Rectal smooth muscle tissue (tissue), 1 donor: Measurements from ENCODE around the gene KIAA0232.

Source experiments
- H3K27ac ChIP-seq: one replicate; pipeline ENCODE4 v1.7.0; 2013; ENCODE audit warnings: low read depth, low read length, inconsistent platforms
- H3K27me3 ChIP-seq: one replicate; pipeline ENCODE4 v1.7.0; 2013; ENCODE audit warnings: low read length; ENCODE audit not compliant: control insufficient read depth, insufficient read depth
- H3K36me3 ChIP-seq: one replicate; pipeline ENCODE4 v1.7.0; 2013; ENCODE audit warnings: low read length; ENCODE audit not compliant: control insufficient read depth, insufficient read depth
- H3K4me1 ChIP-seq: one replicate; pipeline ENCODE4 v1.7.0; 2013; ENCODE audit warnings: low read length; ENCODE audit not compliant: control insufficient read depth, insufficient read depth
- H3K4me3 ChIP-seq: one replicate; pipeline ENCODE4 v1.7.0; 2013; ENCODE audit warnings: low read length
- H3K9ac ChIP-seq: one replicate; pipeline ENCODE4 v1.7.0; 2013; ENCODE audit warnings: low read length

The KIAA0232 gene

DNA sequence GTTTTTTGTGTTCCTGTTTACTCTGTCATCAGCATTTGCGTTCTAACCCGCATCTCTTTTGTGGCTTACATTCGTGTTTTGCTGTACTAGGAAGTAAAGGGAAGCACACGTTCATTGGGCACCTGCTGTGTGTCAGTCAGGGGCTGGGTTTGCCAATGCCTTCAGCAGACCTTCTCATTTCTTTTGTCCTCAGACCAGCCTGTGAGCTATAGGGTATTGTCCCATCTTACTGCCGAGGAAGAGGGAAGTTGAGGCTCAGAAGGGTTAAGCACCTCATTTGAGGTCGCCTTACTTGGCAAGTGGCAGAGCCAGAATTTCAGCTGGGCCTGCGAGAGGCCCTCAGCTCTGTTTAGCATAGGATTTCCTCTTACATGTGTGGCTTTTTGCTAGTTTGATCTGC lies 135.8 kb downstream of the KIAA0232 start:
- Histone ChIP-seq H3K36me3 (no peaks in the 10 kb centered on the region), H3K4me3 (no peak overlapping the region), H3K27ac (no peak overlapping the region), H3K27me3 (no peaks in the 10 kb centered on the region), H3K4me1 (peaks cover 9% of the 10 kb centered on the region), H3K9ac (no peak overlapping the region)

DNA sequence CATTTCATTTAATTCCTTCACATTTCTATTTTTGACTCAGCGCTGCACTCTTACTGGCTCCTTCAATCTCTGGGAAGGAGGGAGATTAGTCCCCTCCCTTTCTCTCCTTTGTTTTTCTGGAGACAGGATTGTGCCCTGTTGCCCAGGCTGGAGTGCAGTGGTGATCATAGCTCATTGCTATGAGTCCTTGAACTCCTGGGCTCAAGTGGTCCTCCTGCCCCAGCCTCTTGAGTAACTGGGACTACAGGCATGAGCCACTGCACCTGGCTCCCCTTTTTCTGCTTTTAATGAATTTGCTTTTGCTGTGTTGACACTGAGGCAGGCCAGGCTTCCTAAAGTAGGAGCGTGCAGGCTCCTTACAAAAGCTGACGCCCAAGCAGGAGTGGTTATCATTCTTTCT lies 137.6 kb downstream of the KIAA0232 start:
- peaks cover 12% of the 10 kb centered on the region for H3K36me3 ChIP-seq
- H3K4me1 ChIP-seq = peaks cover 9% of the 10 kb centered on the region
- H3K9ac ChIP-seq = no peak overlapping the region
- no peak overlapping the region for H3K4me3 ChIP-seq
- no peak overlapping the region for H3K27ac ChIP-seq
- H3K27me3 ChIP-seq = no peaks in the 10 kb centered on the region

DNA sequence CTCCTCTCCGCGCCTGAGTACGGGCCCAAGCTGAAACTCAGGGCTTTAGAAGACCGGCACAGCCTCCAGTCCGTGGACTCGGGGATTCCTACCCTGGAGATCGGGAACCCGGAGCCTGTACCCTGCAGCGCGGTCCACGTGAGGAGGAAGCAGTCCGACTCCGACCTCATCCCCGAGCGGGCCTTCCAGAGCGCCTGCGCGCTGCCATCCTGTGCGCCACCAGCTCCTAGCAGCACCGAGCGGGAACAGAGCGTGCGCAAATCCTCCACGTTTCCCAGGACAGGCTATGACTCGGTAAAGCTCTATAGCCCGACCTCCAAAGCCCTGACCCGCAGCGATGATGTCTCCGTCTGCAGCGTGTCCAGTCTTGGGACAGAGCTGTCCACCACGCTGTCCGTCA lies 141.0 kb downstream of the KIAA0232 start:
- Histone ChIP-seq H3K4me1 (no peaks in the 10 kb centered on the region), H3K27me3 (no peaks in the 10 kb centered on the region), H3K9ac (no peak overlapping the region), H3K27ac (no peak overlapping the region), H3K36me3 (peaks cover 17% of the 10 kb centered on the region), H3K4me3 (no peak overlapping the region)

DNA sequence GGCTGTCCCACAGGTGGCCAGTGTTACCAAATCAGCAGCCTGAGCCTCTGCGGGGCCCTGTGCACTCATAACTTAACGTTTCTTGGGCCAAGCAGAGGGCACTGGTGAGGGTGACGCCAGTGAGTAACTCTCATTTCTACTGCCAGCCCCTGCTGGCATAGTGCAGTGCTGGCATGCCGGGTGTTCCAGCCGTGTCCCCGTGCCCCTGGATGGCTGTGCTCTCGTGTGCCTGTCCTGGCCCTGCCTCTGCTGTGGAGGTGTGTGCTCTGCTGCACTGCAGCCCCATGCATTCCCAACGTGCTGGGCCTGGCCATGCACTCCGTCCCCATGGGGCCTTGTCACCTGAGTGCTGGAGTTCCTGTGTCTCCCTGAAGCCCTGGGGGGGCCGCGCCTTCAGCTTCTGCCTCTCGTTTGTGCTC lies 141.8 kb downstream of the KIAA0232 start:
- Histone ChIP-seq H3K27ac (no peak overlapping the region), H3K27me3 (no peaks in the 10 kb centered on the region), H3K36me3 (peaks cover 17% of the 10 kb centered on the region), H3K4me1 (no peaks in the 10 kb centered on the region), H3K4me3 (no peak overlapping the region), H3K9ac (no peak overlapping the region)

DNA sequence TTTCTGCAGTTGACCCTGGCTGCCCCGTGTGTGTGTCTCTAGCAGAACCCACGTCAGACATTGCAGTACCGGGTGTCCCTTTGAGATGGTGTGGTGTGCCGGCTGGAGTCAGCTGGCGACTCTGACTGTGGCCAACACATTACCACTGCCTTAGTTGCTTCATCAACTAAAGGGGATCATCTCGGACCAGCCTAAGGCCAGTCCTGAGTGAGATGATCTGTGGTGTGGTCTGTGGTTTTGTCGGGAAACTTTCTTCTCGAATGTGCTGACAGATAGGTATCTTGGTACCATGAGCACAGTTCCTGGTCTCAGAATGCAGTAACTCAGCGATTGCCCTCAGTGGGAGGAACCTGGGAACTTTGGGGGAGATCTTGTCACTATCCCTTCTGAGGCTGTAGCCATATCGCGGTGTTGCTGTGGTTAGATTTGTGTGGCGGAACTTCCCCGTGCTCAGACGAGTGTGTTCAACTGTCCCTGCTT lies 142.9 kb downstream of the KIAA0232 start:
- Histone ChIP-seq H3K36me3 (peaks cover 17% of the 10 kb centered on the region), H3K4me1 (no peaks in the 10 kb centered on the region), H3K27me3 (no peaks in the 10 kb centered on the region), H3K27ac (no peak overlapping the region), H3K4me3 (no peak overlapping the region), H3K9ac (no peak overlapping the region)

DNA sequence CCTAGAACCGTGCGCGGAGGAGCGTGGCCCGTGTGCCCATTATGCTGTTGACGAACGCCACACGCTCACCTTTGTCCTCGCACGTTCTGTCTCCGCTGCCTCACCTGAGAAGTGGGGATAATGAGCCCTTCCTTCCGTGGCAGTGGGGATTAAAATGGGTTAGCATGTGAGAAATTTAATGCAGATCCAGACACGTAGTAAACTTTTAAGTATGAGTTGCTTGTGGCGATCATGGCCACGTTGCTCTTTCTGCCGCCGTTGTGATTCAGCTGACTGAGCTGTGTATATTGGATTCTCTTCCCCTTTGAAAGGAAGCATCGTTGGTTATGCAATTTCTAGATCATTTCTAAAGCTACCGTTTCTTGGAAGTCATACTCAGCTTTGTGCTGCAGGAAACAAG lies 143.6 kb downstream of the KIAA0232 start:
- Histone ChIP-seq H3K4me1 (no peaks in the 10 kb centered on the region), H3K27ac (no peak overlapping the region), H3K9ac (no peak overlapping the region), H3K4me3 (no peak overlapping the region), H3K27me3 (no peaks in the 10 kb centered on the region), H3K36me3 (peaks cover 17% of the 10 kb centered on the region)

DNA sequence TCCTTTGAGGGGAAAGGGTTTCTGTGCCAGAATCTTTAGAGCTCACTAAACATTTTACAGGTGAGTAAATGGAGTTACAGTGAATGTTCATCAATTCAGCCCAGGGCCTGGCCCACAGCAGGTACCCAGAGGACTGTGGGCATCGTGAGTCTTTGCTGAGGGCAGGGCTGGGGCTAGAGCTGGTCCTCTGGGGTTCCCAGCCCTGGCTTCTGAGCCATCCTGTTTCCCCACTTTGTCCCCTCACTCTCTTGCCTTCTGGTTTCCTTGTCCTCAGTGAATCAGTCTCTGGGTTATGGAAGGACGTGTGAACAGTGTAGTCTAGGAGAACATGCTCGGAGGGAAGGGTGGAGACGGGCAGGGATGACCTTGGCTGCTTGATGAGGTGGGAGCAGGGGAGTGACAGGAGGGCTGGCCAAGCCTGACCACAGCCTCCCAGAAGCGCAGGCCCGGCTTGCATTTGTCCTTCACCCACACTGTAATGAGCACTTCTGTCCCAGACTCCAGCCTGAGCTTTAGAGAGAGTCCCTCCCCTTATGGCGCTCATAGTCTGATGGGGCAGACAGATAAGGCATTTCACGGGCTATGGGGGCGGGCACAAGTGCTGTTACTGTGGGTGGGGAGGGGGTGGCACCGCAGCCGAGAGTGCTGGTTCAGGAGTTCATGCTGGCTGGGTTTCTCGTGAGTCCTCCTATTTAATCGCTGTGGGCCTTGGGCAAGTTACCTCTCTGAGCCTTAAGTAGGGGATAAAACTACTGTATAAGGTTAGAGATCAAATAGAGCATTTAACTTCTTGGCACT lies 144.4 kb downstream of the KIAA0232 start:
- Histone ChIP-seq H3K9ac (no peak overlapping the region), H3K4me3 (no peak overlapping the region), H3K4me1 (no peaks in the 10 kb centered on the region), H3K36me3 (peaks cover 17% of the 10 kb centered on the region), H3K27me3 (no peaks in the 10 kb centered on the region), H3K27ac (peak overlapping the region; percentile 59)

DNA sequence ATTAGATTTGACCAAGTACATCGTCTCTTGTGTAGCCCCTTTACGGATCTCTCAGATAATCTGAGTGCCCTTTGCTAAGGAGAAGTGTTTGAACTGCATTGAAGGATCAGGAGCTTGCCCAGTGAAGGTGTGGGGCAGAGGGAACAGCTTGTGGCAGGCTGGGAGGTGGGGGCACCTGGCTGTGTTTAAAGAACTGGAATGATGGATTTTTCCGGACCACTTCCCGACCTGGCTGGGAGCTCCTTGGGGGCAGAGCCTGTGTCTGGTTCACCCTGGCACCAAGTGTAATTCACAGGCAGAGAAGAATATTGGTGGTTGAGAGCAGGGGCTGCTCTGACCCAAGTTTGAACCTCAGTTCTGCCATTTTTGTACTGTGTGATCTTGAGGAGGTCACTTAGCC lies 145.6 kb downstream of the KIAA0232 start:
- Histone ChIP-seq H3K4me1 (no peaks in the 10 kb centered on the region), H3K27ac (no peak overlapping the region), H3K9ac (no peak overlapping the region)

DNA sequence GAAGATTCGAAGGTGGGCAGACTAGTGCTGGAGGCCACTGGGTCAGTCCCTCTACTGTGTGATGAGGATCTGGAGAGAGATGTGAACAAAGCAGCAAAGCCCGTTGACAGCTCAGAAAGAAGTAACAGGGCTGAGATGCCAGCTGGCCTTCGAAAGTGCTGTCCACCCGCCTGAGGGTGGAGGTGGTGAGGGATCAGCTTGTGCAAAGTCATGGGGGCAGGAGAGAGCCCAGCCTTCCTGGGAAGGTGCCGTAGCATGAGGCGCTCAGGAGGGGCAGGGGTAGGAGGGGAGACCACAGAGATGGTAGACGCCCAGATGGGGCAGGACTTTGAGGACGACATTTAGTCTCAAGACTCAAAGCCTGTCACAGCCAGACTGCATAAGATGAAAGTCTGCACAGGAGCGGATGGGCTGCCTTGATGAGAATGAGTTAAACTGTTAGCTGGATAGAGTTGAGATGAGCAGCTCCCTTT lies 146.8 kb downstream of the KIAA0232 start:
- H3K4me3 ChIP-seq = no peak overlapping the region
- no peaks in the 10 kb centered on the region for H3K27me3 ChIP-seq
- no peaks in the 10 kb centered on the region for H3K4me1 ChIP-seq
- H3K27ac ChIP-seq = no peak overlapping the region
- H3K36me3 ChIP-seq = peaks cover 9% of the 10 kb centered on the region
- H3K9ac ChIP-seq = no peak overlapping the region

More for the DNA sequence above, 145.6 kb downstream of the KIAA0232 start:
- Histone ChIP-seq H3K27me3 (no peaks in the 10 kb centered on the region), H3K4me3 (no peak overlapping the region), H3K36me3 (peaks cover 17% of the 10 kb centered on the region)

DNA sequence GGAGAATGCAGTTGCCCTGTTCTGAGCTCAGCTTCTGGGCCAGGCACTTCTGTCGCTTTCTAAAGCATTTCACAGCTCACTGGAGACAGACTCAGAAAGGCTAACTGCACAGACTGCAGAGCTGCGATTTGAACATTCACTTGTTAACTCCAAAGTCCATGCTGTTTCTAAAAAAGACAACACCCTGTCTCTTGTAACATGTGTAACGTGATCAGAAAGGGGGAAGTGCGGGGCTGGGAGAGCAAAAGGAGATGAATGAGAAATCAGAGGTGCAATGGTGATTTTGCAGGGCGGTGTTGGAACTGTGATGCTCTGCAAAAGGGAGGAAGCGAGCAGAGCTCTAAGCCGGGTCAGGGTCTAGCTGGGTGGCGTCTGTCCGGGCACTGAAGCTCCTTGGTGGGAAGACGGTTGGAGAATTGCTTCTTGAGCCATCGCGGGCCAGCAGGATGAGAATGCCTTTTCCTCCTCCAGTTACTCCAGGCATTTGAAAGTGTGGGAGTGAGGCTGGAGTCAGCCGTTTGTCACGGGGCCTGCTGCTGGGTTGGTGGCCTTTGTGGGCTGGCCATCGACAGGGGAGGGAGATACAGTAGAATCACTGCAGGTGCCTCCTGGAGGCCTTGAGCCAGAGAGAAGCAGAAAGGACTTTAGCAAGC lies 147.4 kb downstream of the KIAA0232 start:
- Histone ChIP-seq H3K4me1 (no peaks in the 10 kb centered on the region), H3K9ac (no peak overlapping the region), H3K36me3 (peaks cover 4% of the 10 kb centered on the region), H3K27ac (no peak overlapping the region), H3K27me3 (no peaks in the 10 kb centered on the region), H3K4me3 (peak overlapping the region; percentile 12)

DNA sequence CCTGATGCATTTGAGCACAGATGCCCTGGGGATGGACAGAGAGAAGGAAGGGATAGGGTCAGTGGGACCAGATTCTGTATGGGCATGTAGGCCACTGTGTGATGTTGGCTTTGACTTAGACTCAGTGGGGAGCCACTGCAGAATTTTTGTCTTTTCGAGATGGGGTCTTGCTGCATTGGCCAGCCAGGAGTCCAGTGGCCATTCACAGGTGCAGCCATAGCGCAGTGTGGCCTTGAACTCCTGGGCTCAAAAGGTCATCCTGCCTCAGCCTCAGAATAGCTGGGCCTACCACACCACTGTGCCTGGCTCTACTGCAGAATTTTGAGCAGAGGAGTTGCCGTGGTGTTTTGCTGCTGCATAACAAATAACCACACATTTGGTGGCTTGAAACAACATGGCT lies 149.9 kb downstream of the KIAA0232 start:
- Histone ChIP-seq H3K9ac (no peak overlapping the region), H3K36me3 (no peaks in the 10 kb centered on the region), H3K4me3 (no peak overlapping the region), H3K27me3 (no peaks in the 10 kb centered on the region), H3K4me1 (no peaks in the 10 kb centered on the region), H3K27ac (no peak overlapping the region)

DNA sequence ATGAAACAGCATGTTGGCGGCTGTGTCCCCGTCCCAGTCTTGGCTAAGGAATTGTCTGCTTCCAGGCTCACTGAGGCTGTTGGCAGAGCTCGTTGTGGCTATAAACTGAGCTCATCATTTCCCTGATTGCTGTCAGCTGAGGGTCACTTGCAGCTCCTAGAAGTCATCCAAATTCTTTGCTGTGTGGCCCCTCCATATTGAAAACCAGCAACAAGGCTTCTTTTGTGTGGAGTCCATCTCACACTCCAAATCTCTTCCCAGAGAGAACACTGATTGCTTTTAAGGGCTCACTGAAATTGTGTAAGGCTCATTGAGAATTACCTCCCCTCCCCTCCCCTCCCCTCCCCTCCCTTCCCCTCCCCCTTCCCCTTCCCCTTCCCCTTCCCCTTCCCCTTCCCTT lies 150.4 kb downstream of the KIAA0232 start:
- H3K36me3 ChIP-seq = no peaks in the 10 kb centered on the region
- H3K4me3 ChIP-seq = no peak overlapping the region
- no peaks in the 10 kb centered on the region for H3K4me1 ChIP-seq
- H3K27me3 ChIP-seq = no peaks in the 10 kb centered on the region
- H3K27ac ChIP-seq = no peak overlapping the region
- no peak overlapping the region for H3K9ac ChIP-seq
